Parathyroid adenoma (tissue), 2 donors: ENCODE measurements around the gene CTCF.

Experiments used
- H2AFZ ChIP-seq: fragments of 300-600 bp; sonication (generic); one replicate; pipeline ENCODE4 v1.7.0; 2017; ENCODE audit warnings: antibody characterized with exemption, mild to moderate bottlenecking
- H3K27ac ChIP-seq: fragments of 300-600 bp; sonication (generic); one replicate; pipeline ENCODE4 v1.7.0; 2017
- H3K27me3 ChIP-seq: fragments of 300-600 bp; sonication (generic); one replicate; pipeline ENCODE4 v1.7.0; 2017; ENCODE audit warnings: low read length; ENCODE audit not compliant: control insufficient read depth, insufficient read depth
- H3K36me3 ChIP-seq: fragments of 300-600 bp; sonication (generic); one replicate; pipeline ENCODE4 v1.7.0; 2017; ENCODE audit warnings: low read length; ENCODE audit not compliant: control insufficient read depth, insufficient read depth
- H3K4me1 ChIP-seq: fragments of 300-600 bp; sonication (generic); one replicate; pipeline ENCODE4 v1.7.0; 2017; ENCODE audit warnings: control low read depth
- H3K4me2 ChIP-seq: fragments of 300-600 bp; sonication (generic); one replicate; pipeline ENCODE4 v1.7.0; 2017; ENCODE audit warnings: low read length
- H3K4me3 ChIP-seq: fragments of 300-600 bp; sonication (generic); one replicate; pipeline ENCODE4 v1.7.0; 2017; ENCODE audit warnings: low read depth, low read length
- H3K79me2 ChIP-seq: fragments of 300-600 bp; sonication (generic); one replicate; pipeline ENCODE4 v1.7.0; 2017; ENCODE audit warnings: control low read depth
- H3K9ac ChIP-seq: fragments of 300-600 bp; sonication (generic); one replicate; pipeline ENCODE4 v1.7.0; 2017; ENCODE audit warnings: mild to moderate bottlenecking
- H3K9me3 ChIP-seq: fragments of 300-600 bp; sonication (generic); one replicate; pipeline ENCODE4 v1.7.0; 2017; ENCODE audit warnings: low read length; ENCODE audit not compliant: control insufficient read depth
- CTCF ChIP-seq: fragments of 300-600 bp; sonication (generic); IDR thresholded peaks from one replicate; pipeline ENCODE4 v1.7.0; 2017; ENCODE audit warnings: antibody characterized with exemption, mild to moderate bottlenecking
- donor health status: primary hyperparathyroidism.

CTCF gene

GRCh38 chr16:67641779-67642708 is 79.7 kb downstream of the CTCF start:
- Histone ChIP-seq H2AFZ (peak overlapping the region; percentile 74), H3K27ac (peak overlapping the region; percentile 47)

GRCh38 chr16:67644038-67644437 is 81.7 kb downstream of the CTCF start:
- TF ChIP-seq CTCF: no peak
- no peaks in the 10 kb centered on the region for H3K36me3 ChIP-seq
- no peak overlapping the region for H3K4me3 ChIP-seq
- H3K9me3 ChIP-seq: no peaks in the 10 kb centered on the region
- H2AFZ ChIP-seq: no peak overlapping the region
- no peak overlapping the region for H3K9ac ChIP-seq
- no peak overlapping the region for H3K4me2 ChIP-seq
- H3K27ac ChIP-seq: no peak overlapping the region
- peaks cover 7% of the 10 kb centered on the region for H3K27me3 ChIP-seq
- peaks cover 11% of the 10 kb centered on the region for H3K4me1 ChIP-seq
- H3K79me2 ChIP-seq: no peaks in the 10 kb centered on the region

More at GRCh38 chr16:67641779-67642708, 79.7 kb downstream of the CTCF start:
- no peak overlapping the region for H3K4me3 ChIP-seq
- H3K4me2 ChIP-seq: no peak overlapping the region
- H3K79me2 ChIP-seq: no peaks in the 10 kb centered on the region
- H3K36me3 ChIP-seq: no peaks in the 10 kb centered on the region
- no peak overlapping the region for H3K9ac ChIP-seq
- no peaks in the 10 kb centered on the region for H3K9me3 ChIP-seq
- peaks cover 11% of the 10 kb centered on the region for H3K4me1 ChIP-seq
- TF ChIP-seq CTCF: no peak
- H3K27me3 ChIP-seq: no peaks in the 10 kb centered on the region

GRCh38 chr16:67645397-67646121 is 83.2 kb downstream of the CTCF start:
- peaks cover 11% of the 10 kb centered on the region for H3K4me1 ChIP-seq
- H3K36me3 ChIP-seq: no peaks in the 10 kb centered on the region
- no peak for TF ChIP-seq CTCF
- H3K4me2 ChIP-seq: no peak overlapping the region
- no peaks in the 10 kb centered on the region for H3K79me2 ChIP-seq
- no peak overlapping the region for H3K4me3 ChIP-seq
- peak overlapping the region; percentile 75 for H2AFZ ChIP-seq
- peaks cover 7% of the 10 kb centered on the region for H3K27me3 ChIP-seq
- H3K27ac ChIP-seq: no peak overlapping the region
- no peaks in the 10 kb centered on the region for H3K9me3 ChIP-seq
- no peak overlapping the region for H3K9ac ChIP-seq

GRCh38 chr16:67647111-67647651 is 84.9 kb downstream of the CTCF start:
- Histone ChIP-seq H3K79me2 (no peaks in the 10 kb centered on the region), H3K9ac (no peak overlapping the region), H3K4me1 (peaks cover 7% of the 10 kb centered on the region), H3K27me3 (peaks cover 7% of the 10 kb centered on the region), H3K4me3 (no peak overlapping the region), H2AFZ (no peak overlapping the region), H3K36me3 (no peaks in the 10 kb centered on the region), H3K9me3 (no peaks in the 10 kb centered on the region), H3K4me2 (no peak overlapping the region), H3K27ac (no peak overlapping the region)
- TF ChIP-seq CTCF: no peak
